Measurements from ENCODE around the gene PHOX2B.

Gene PHOX2B

GRCh38 chr4:41709844-41710481, 38.6 kb downstream of the PHOX2B start:
- no peak for DNase-seq

GRCh38 chr4:41703785-41704184, 44.7 kb downstream of the PHOX2B start:
- DNase-seq, result no peak

- DNase-seq, result no peak
These were observed 45.8 kb downstream of the PHOX2B start for GRCh38 chr4:41702770-41703169.

GRCh38 chr4:41701983-41702382, 46.5 kb downstream of the PHOX2B start:
- DNase-seq, result no peak

- no peak for DNase-seq
These were observed 51.8 kb downstream of the PHOX2B start for GRCh38 chr4:41696763-41697162.

GRCh38 chr4:41696131-41696530, 52.4 kb downstream of the PHOX2B start:
- DNase-seq, result no peak
